Large intestine (tissue), 3 donors: ENCODE results near the gene CRACR2B. TPM values are rescaled to one million over a fixed set of nuclear protein-coding genes. Genes with fewer than 3 reads are reported as not detected.

Experiments used
- DNase-seq, 2 donors: peaks; one replicate each; pipeline versions ENCODE4 v3.0.0 to v3.0.0-alpha.2; 2013
- H3K27ac ChIP-seq: one replicate; pipeline ENCODE4 v1.5.1; 2013; ENCODE audit warnings: low read length
- H3K27me3 ChIP-seq: 2 replicates; pipeline ENCODE4 v1.6.1; 2013; ENCODE audit warnings: low read length; ENCODE audit not compliant: control insufficient read depth, insufficient read depth
- H3K36me3 ChIP-seq: 2 replicates; pipeline ENCODE4 v1.6.1; 2013; ENCODE audit warnings: low read length; ENCODE audit not compliant: control insufficient read depth, insufficient read depth
- H3K4me1 ChIP-seq: one replicate; pipeline ENCODE4 v1.6.1; 2013; ENCODE audit warnings: low read length; ENCODE audit not compliant: control insufficient read depth, insufficient read depth
- H3K4me3 ChIP-seq: one replicate; pipeline ENCODE4 v1.5.1; 2013; ENCODE audit warnings: low read length
- H3K9me3 ChIP-seq: one replicate; pipeline ENCODE4 v1.6.1; 2013; ENCODE audit warnings: mild to moderate bottlenecking, low read depth, low read length, moderate library complexity; ENCODE audit not compliant: control insufficient read depth
- WGBS: methylation state at CpG from one replicate; pipeline ENCODE4 v1.1.5; 2013; ENCODE audit warnings: low lambda C conversion rate; ENCODE audit not compliant: insufficient coverage; 5-methylcytosine and 5-hydroxymethylcytosine counted together
- polyA plus RNA-seq: library from polyadenylated mRNA; unstranded; fragments of 120-200 nt; gene quantifications from one replicate; pipeline ENCODE4 v1.2.1, GENCODE V29; 2013

The CRACR2B gene
- polyA plus RNA-seq, 1 donor: 34.4 TPM

DNA sequence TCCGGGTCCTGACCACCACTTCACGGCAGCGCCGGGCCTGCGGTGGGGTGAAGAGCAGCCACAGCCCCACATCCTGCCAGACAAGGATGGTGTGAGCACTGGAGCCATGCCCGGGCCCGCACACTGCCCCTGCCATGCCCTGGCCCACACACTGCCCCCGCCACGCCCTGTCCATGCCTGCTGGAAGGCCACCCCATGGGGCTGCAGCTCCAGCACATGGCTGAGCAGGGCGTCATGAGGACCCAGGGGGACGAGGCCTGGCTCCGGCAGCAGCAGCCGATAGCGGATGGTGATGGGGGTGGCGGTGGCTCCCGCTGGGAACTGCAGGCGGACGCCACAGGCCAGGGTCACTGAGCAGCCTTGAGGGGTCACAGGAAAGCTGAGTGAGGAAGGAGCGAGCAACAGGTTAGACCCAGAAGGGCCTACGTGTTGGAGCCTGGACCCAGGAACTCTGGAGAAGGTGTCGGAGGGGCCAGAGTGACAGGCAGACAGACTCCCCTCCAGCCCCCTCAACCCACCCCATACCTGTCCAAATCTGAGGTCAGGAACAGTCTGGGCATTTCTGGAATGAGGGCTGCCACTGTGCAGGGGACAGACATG, 25.6 kb upstream of the CRACR2B start:
- H3K4me3 ChIP-seq: no peak overlapping the region
- no CpG with 5 or more reads among the region's 21 CpGs for WGBS
- peaks cover 34% of the 10 kb centered on the region for H3K36me3 ChIP-seq
- H3K9me3 ChIP-seq: peaks cover 3% of the 10 kb centered on the region
- no peaks in the 10 kb centered on the region for H3K27me3 ChIP-seq
- no peak overlapping the region for H3K27ac ChIP-seq
- DNase-seq: no peak
- H3K4me1 ChIP-seq: peaks cover 19% of the 10 kb centered on the region

DNA sequence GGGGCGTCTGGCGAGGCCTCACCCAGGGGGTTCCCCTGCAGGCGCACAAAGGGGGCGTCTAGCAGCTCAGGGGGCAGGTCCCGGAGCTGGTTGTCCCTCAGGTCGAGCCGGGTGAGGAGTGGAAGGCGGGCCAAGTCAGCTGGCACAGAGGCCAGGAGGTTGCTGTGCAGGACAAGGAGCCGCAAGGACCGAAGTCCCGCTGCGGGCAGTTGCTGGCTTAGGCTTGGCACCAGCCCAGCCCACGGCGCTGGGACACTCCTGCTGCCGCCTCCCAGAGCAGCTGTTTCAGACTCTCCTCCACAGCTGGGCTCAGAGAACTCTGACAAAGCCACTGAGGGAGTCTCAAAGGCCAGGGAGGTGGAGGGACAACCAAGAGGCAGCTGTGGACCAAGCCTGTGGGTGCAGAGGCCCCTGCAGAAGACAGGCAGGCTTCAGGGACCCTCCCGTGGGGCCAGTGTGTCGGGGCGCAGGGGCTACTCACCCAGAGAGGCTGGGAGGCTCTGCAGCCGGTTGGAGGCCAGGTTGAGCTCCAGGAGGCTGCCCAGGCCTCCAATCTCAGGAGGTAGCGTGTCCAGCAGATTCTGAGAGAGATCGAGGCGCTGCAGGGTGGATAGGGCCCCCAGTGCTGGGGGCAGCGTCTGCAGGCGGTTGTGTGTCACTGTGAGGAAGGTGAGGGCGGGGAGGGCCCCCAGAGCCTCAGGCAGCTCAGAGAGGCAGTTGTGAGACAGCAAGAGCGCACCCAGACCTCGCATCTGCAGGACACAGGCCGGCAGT, 24.8 kb upstream of the CRACR2B start:
- no peak for DNase-seq
- Histone ChIP-seq H3K27me3 (no peaks in the 10 kb centered on the region), H3K4me1 (peaks cover 18% of the 10 kb centered on the region), H3K27ac (no peak overlapping the region), H3K9me3 (peaks cover 3% of the 10 kb centered on the region), H3K4me3 (no peak overlapping the region), H3K36me3 (peaks cover 34% of the 10 kb centered on the region)
- no CpG with 5 or more reads among the region's 28 CpGs for WGBS

- no CpG with 5 or more reads among the region's 8 CpGs for WGBS
- H3K27me3 ChIP-seq: no peaks in the 10 kb centered on the region
These were observed 24.3 kb upstream of the CRACR2B start for GRCh38 chr11:803467-803742.

GRCh38 chr11:803770-804598, 23.7 kb upstream of the CRACR2B start:
- peaks cover 3% of the 10 kb centered on the region for H3K9me3 ChIP-seq
- no CpG with 5 or more reads among the region's 26 CpGs for WGBS
- DNase-seq: no peak
- H3K4me3 ChIP-seq: peak overlapping the region; percentile 66
- H3K36me3 ChIP-seq: peaks cover 32% of the 10 kb centered on the region
- H3K27me3 ChIP-seq: no peaks in the 10 kb centered on the region
- H3K4me1 ChIP-seq: peaks cover 21% of the 10 kb centered on the region
- H3K27ac ChIP-seq: no peak overlapping the region

More at GRCh38 chr11:803467-803742, 24.3 kb upstream of the CRACR2B start:
- peaks cover 34% of the 10 kb centered on the region for H3K36me3 ChIP-seq
- no peak for DNase-seq
- peaks cover 19% of the 10 kb centered on the region for H3K4me1 ChIP-seq
- H3K9me3 ChIP-seq: peaks cover 3% of the 10 kb centered on the region
- no peak overlapping the region for H3K27ac ChIP-seq
- no peak overlapping the region for H3K4me3 ChIP-seq

DNA sequence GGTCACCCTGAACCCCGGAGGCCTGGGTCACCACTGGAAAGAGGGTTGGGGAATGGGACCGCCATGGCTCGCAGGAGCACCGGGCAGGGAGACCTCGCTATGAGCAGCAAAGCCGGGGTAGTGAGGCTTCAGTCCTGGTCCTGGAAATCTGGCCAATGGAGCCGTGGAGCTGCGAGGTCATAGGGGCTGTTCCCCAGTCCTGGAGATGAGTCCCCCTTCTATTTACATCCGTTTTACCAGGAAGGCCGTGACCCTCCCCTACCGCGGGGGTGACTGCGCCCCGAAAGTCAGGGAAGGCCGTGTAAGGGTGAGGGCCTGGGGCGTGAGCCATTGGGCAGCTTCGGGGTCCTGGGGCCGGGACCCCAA, 23.1 kb upstream of the CRACR2B start:
- WGBS: no CpG with 5 or more reads among the region's 18 CpGs
- peaks cover 27% of the 10 kb centered on the region for H3K36me3 ChIP-seq
- no peaks in the 10 kb centered on the region for H3K27me3 ChIP-seq
- H3K9me3 ChIP-seq: peaks cover 3% of the 10 kb centered on the region
- peaks cover 21% of the 10 kb centered on the region for H3K4me1 ChIP-seq
- H3K27ac ChIP-seq: no peak overlapping the region
- no peak for DNase-seq
- peak overlapping the region; percentile 66 for H3K4me3 ChIP-seq

GRCh38 chr11:808427-809286, 19.1 kb upstream of the CRACR2B start:
- H3K4me3 ChIP-seq: peak overlapping the region; percentile 92
- peak overlapping the region; percentile 96 for H3K27ac ChIP-seq
- no peaks in the 10 kb centered on the region for H3K9me3 ChIP-seq
- no CpG with 5 or more reads among the region's 36 CpGs for WGBS
- peaks cover 27% of the 10 kb centered on the region for H3K36me3 ChIP-seq
- DNase-seq: no peak
- peaks cover 24% of the 10 kb centered on the region for H3K4me1 ChIP-seq
- H3K27me3 ChIP-seq: no peaks in the 10 kb centered on the region

DNA sequence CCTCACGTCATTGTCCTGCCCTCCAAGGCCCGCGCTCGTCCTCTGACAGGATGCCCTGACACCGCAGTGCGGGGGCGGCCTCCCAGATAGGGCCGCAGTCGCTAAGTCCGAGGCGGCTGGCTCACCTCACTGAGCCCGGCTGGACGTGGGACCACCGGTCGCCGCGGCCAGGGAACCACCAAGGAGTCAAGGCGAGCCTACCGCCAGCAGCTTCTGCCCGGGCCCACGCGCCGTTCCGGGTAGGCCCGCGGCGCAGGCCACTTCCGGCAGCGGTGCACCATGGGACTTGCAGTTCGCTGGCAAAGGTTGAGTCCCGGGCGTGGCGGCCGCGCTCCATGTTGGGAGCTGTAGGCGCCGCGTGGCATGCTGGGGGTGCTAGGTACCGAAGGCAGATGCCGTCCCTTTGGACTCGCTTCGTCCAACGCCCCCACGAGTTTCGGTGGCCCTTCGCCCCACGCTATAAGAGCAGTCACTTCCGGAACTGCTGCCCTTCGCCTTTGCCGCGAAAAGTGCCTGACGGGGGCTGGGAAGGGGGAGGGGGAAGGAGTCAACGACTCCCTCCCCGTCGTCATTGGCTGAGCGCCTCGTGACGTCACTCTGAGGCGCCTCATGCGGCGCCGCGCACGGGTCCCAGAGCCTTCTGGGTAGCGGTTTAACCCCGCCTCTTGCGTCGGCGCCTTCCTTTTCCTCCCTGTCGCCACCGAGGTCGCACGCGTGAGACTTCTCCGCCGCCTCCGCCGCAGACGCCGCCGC, 18.3 kb upstream of the CRACR2B start, which contains the start of gene RPLP2:
TSS of gene RPLP2 (plus strand) at position 681 of the 753 bp plus-strand sequence. CDS start 268 bp downstream, outside the sequence.
- Histone ChIP-seq H3K36me3 (peaks cover 28% of the 10 kb centered on the region), H3K27me3 (no peaks in the 10 kb centered on the region), H3K9me3 (no peaks in the 10 kb centered on the region), H3K4me3 (peak within 1 kb of the TSS; percentile 92), H3K4me1 (peaks cover 16% of the 10 kb centered on the region), H3K27ac (peak within 1 kb of the TSS; percentile 96)
- WGBS: no CpG with 5 or more reads among the region's 81 CpGs
- DNase-seq: peak; percentile 97 to 99

GRCh38 chr11:810040-810567, 17.6 kb upstream of the CRACR2B start:
- Histone ChIP-seq H3K4me1 (peaks cover 13% of the 10 kb centered on the region), H3K9me3 (no peaks in the 10 kb centered on the region), H3K27ac (peak overlapping the region; percentile 96), H3K27me3 (no peaks in the 10 kb centered on the region), H3K36me3 (peaks cover 32% of the 10 kb centered on the region), H3K4me3 (peak overlapping the region; percentile 92)
- WGBS: no CpG with 5 or more reads among the region's 55 CpGs
- no peak for DNase-seq

GRCh38 chr11:811446-812245, 16.1 kb upstream of the CRACR2B start:
- DNase-seq: no peak
- no peaks in the 10 kb centered on the region for H3K9me3 ChIP-seq
- H3K4me1 ChIP-seq: peaks cover 13% of the 10 kb centered on the region
- H3K27ac ChIP-seq: no peak overlapping the region
- peak overlapping the region; percentile 92 for H3K4me3 ChIP-seq
- peaks cover 36% of the 10 kb centered on the region for H3K36me3 ChIP-seq
- no CpG with 5 or more reads among the region's 14 CpGs for WGBS
- no peaks in the 10 kb centered on the region for H3K27me3 ChIP-seq
